IMR-90 (cell line): ENCODE results near the gene RPUSD1. TPM values are rescaled to one million over a fixed set of nuclear protein-coding genes. Genes with fewer than 3 reads are reported as not detected.

ENCODE experiments used
- ATAC-seq: fragments of 200-7000 bp; cut with Tn5 transposase; 2 replicates; pipeline ENCODE4 v1.9.1; 2020; ENCODE audit warnings: low read depth, mild to moderate bottlenecking, moderate library complexity
- BruUV-seq: library from RNA; stranded (reverse); fragments of 400-500 nt; replicated peaks from 2 replicates; lab custom pipeline; 2021; lab: Mats Ljungman, UMichigan
- CTCF ChIA-PET: fragments of 300-600 bp; formaldehyde crosslinking; extraction: SDS; loops from one replicate; lab custom pipeline; 2021; ENCODE audit warnings: antibody characterized with exemption; lab: Yijun Ruan, JAX
- POLR2A ChIA-PET: fragments of 300-600 bp; sonication (Branson Sonifier 250); formaldehyde crosslinking; loops from one replicate; lab custom pipeline; 2022; ENCODE audit warnings: antibody characterized with exemption; ENCODE audit not compliant: unreplicated experiment; lab: Charles Lee
- DNase-seq: peaks from one replicate; pipeline ENCODE4 v3.0.0; 2013
- H2AFZ ChIP-seq: replicated peaks from 2 replicates; pipeline ENCODE3; 2013; ENCODE audit warnings: low read length, mild to moderate bottlenecking; ENCODE audit not compliant: poor library complexity
- H2AK5ac ChIP-seq: 2 replicates; pipeline ENCODE4 v1.6.1; 2013; ENCODE audit warnings: low read depth, low read length, inconsistent platforms
- H2AK9ac ChIP-seq: replicated peaks from 2 replicates; pipeline ENCODE3; 2013; ENCODE audit warnings: mild to moderate bottlenecking, low read depth, low read length, moderate library complexity; ENCODE audit not compliant: poor library complexity
- H2BK120ac ChIP-seq: 2 replicates; pipeline ENCODE4 v1.6.1; 2013; ENCODE audit warnings: low read depth, low read length, inconsistent platforms
- H2BK15ac ChIP-seq: 3 replicates; pipeline ENCODE4 v1.6.1; 2013; ENCODE audit warnings: low read depth, low read length, inconsistent platforms
- H2BK20ac ChIP-seq: 2 replicates; pipeline ENCODE4 v1.6.1; 2013; ENCODE audit warnings: low read depth, mild to moderate bottlenecking, inconsistent platforms, low read length, moderate library complexity
- H2BK5ac ChIP-seq: 2 replicates; pipeline ENCODE4 v1.6.1; 2013; ENCODE audit warnings: mild to moderate bottlenecking, low read depth, low read length, inconsistent platforms; ENCODE audit not compliant: poor library complexity, severe bottlenecking
- H3K14ac ChIP-seq: replicated peaks from 2 replicates; pipeline ENCODE4 v1.6.1; 2013; ENCODE audit warnings: low read depth, low read length, inconsistent platforms
- H3K18ac ChIP-seq: 2 replicates; pipeline ENCODE4 v1.6.1; 2013; ENCODE audit warnings: low read depth, low read length, control low read depth
- H3K23ac ChIP-seq: 2 replicates; pipeline ENCODE4 v1.6.1; 2013; ENCODE audit warnings: low read depth, low read length, inconsistent platforms
- H3K27ac ChIP-seq: 2 replicates; pipeline ENCODE4 v1.5.1; 2013; ENCODE audit warnings: mild to moderate bottlenecking, control low read depth, low read length; ENCODE audit not compliant: insufficient read depth
- H3K27me3 ChIP-seq: 2 replicates; pipeline ENCODE4 v1.6.1; 2013; ENCODE audit warnings: low read length; ENCODE audit not compliant: control insufficient read depth, insufficient read depth
- H3K36me3 ChIP-seq: 2 replicates; pipeline ENCODE4 v1.6.1; 2013; ENCODE audit warnings: low read length, mixed read lengths; ENCODE audit not compliant: control insufficient read depth, insufficient read depth
- H3K4ac ChIP-seq: 2 replicates; pipeline ENCODE4 v1.6.1; 2013; ENCODE audit warnings: low read depth, low read length, inconsistent platforms
- H3K4me1 ChIP-seq: 2 replicates; pipeline ENCODE4 v1.6.1; 2013; ENCODE audit warnings: low read length, mixed read lengths; ENCODE audit not compliant: control insufficient read depth, insufficient read depth
- H3K4me2 ChIP-seq: 2 replicates; pipeline ENCODE4 v1.6.1; 2013; ENCODE audit warnings: low read depth, mild to moderate bottlenecking, control low read depth, low read length, moderate library complexity
- H3K4me3 ChIP-seq: 2 replicates; pipeline ENCODE4 v1.5.1; 2013; ENCODE audit warnings: low read depth, mild to moderate bottlenecking, control low read depth, low read length, moderate library complexity; ENCODE audit not compliant: insufficient read depth
- H3K56ac ChIP-seq: 2 replicates; pipeline ENCODE4 v1.6.1; 2013; ENCODE audit warnings: low read length, inconsistent platforms; ENCODE audit not compliant: insufficient read depth; ENCODE audit errors: extremely low read depth
- H3K79me1 ChIP-seq, 2 experiments: 2 replicates each; pipeline ENCODE4 v1.6.1; 2013; ENCODE audit warnings: low read length in 2 of 2, inconsistent platforms in 1 of 2, low read depth in 1 of 2
- H3K9ac ChIP-seq: 2 replicates; pipeline ENCODE4 v1.6.1; 2013; ENCODE audit warnings: low read depth, low read length, control low read depth
- H3K9me1 ChIP-seq: 2 replicates; pipeline ENCODE4 v1.6.1; 2013; ENCODE audit warnings: low read length, inconsistent platforms; ENCODE audit not compliant: insufficient read depth
- H3K9me3 ChIP-seq: 2 replicates; pipeline ENCODE4 v1.6.1; 2013; ENCODE audit warnings: low read length; ENCODE audit not compliant: control insufficient read depth, insufficient read depth
- H4K20me1 ChIP-seq: 2 replicates; pipeline ENCODE4 v1.6.1; 2013; ENCODE audit warnings: low read length, inconsistent platforms; ENCODE audit not compliant: insufficient read depth
- H4K5ac ChIP-seq: 2 replicates; pipeline ENCODE4 v1.6.1; 2013; ENCODE audit warnings: mild to moderate bottlenecking, low read depth, low read length, control low read depth
- H4K8ac ChIP-seq, 2 experiments: 2 replicates each; pipeline ENCODE4 v1.6.1; 2013; ENCODE audit warnings: low read depth in 2 of 2, low read length in 2 of 2, control low read depth in 1 of 2, inconsistent platforms in 1 of 2
- H4K91ac ChIP-seq: 2 replicates; pipeline ENCODE4 v1.6.1; 2013; ENCODE audit warnings: low read depth, low read length, inconsistent platforms; ENCODE audit not compliant: insufficient read depth
- BHLHE40 ChIP-seq: fragments of 150-350 bp; IDR thresholded peaks from 2 replicates; pipeline ENCODE4 v1.6.1; 2016; ENCODE audit warnings: mild to moderate bottlenecking, low read depth, low read length
- CEBPB ChIP-seq: IDR thresholded peaks from 2 replicates; pipeline ENCODE4 v1.6.1; 2012; ENCODE audit warnings: low read depth, low read length, improper control_type of control experiment
- CHD1 ChIP-seq: IDR thresholded peaks from 2 replicates; pipeline ENCODE4 v1.6.1; 2012; ENCODE audit warnings: low read depth, low read length, improper control_type of control experiment
- FOS ChIP-seq: fragments of 150-350 bp; IDR thresholded peaks from 2 replicates; pipeline ENCODE4 v1.6.1; 2016; ENCODE audit warnings: low read depth, low read length
- MAFK ChIP-seq: IDR thresholded peaks from 2 replicates; pipeline ENCODE4 v1.6.1; 2012; ENCODE audit warnings: low read depth, low read length, improper control_type of control experiment
- MAZ ChIP-seq: IDR thresholded peaks from 2 replicates; pipeline ENCODE4 v1.6.1; 2012; ENCODE audit warnings: low read depth, mild to moderate bottlenecking, low read length, improper control_type of control experiment, moderate library complexity, borderline replicate concordance
- MXI1 ChIP-seq: IDR thresholded peaks from 2 replicates; pipeline ENCODE4 v1.6.1; 2012; ENCODE audit warnings: low read depth, mild to moderate bottlenecking, low read length, moderate library complexity, borderline replicate concordance
- NFE2L2 ChIP-seq: fragments of 150-350 bp; IDR thresholded peaks from 2 replicates; pipeline ENCODE4 v1.6.1; 2016; ENCODE audit warnings: low read depth, mild to moderate bottlenecking, low read length
- POLR2A ChIP-seq: IDR thresholded peaks from 2 replicates; pipeline ENCODE4 v1.6.1; 2012; ENCODE audit warnings: mild to moderate bottlenecking, low read depth, low read length
- RAD21 ChIP-seq: IDR thresholded peaks from 2 replicates; pipeline ENCODE4 v1.6.1; 2012; ENCODE audit warnings: low read length, improper control_type of control experiment
- RCOR1 ChIP-seq: IDR thresholded peaks from 2 replicates; pipeline ENCODE4 v1.6.1; 2012; ENCODE audit warnings: mild to moderate bottlenecking, low read length, improper control_type of control experiment; ENCODE audit not compliant: insufficient replicate concordance
- RFX5 ChIP-seq: IDR thresholded peaks from 2 replicates; pipeline ENCODE4 v1.8.0; 2012; ENCODE audit warnings: low read depth, mild to moderate bottlenecking, low read length, moderate library complexity
- SMC3 ChIP-seq: fragments of 150-350 bp; IDR thresholded peaks from 2 replicates; pipeline ENCODE4 v1.6.1; 2016; ENCODE audit warnings: low read depth, mild to moderate bottlenecking, antibody characterized with exemption, low read length, moderate library complexity
- WGBS, 2 experiments: methylation state at CpG; one replicate each; pipeline versions ENCODE4 v1.1.5 to v1.1.7; 2013; ENCODE audit warnings: missing lambda C conversion rate in 2 of 2; ENCODE audit not compliant: insufficient read length in 1 of 2; ENCODE audit errors: extremely low coverage in 2 of 2; 5-methylcytosine and 5-hydroxymethylcytosine counted together
- dilution Hi-C: fragments of 300-500 bp; cut with HindIII; formaldehyde crosslinking; loops from one replicate; pipeline ENCODE4 v1.14.3; 2018; ENCODE audit warnings: low sequenced_read_pairs; ENCODE audit not compliant: unreplicated experiment
- in situ Hi-C: fragments of 300-500 bp; cut with MboI; formaldehyde crosslinking; loops from 3 replicates; pipeline ENCODE4 v1.14.3; 2019; ENCODE audit warnings: low sequenced_read_pairs, inconsistent platforms, mixed read lengths
- intact Hi-C: fragments of 100-400 bp; cut with micrococcal nuclease; formaldehyde crosslinking; loops from 2 replicates; pipeline ENCODE4 v1.10.0; 2022
- polyA plus RNA-seq, 3 experiments: library from polyadenylated mRNA; depleted of rRNA; stranded (reverse); fragments of >200 nt; gene quantifications; 2 replicates each; pipeline ENCODE4 v1.2.3, GENCODE V29; 2012; ENCODE audit warnings: low replicate concordance in 1 of 3
- total RNA-seq: library from RNA; depleted of rRNA; stranded (reverse); fragments of >200 nt; gene quantifications from 2 replicates; pipeline ENCODE4 v1.2.3, GENCODE V29; 2012
- TF ChIP-seq, protein P1 (sequence below): fragments of 150-350 bp; IDR thresholded peaks from 2 replicates; pipeline ENCODE4 v1.6.1; 2017; ENCODE audit warnings: mild to moderate bottlenecking, antibody characterized with exemption, low read length, low read depth
- TF ChIP-seq, protein P2 (sequence below): fragments of 150-350 bp; IDR thresholded peaks from 2 replicates; pipeline ENCODE4 v1.6.1; 2016; ENCODE audit warnings: low read depth, mild to moderate bottlenecking, low read length, moderate library complexity, borderline replicate concordance
- TF ChIP-seq, protein P3 (sequence below): conservative IDR thresholded peaks from 2 replicates; pipeline ENCODE4 v1.5.1; 2012; ENCODE audit warnings: mild to moderate bottlenecking, low read depth, low read length, improper control_type of control experiment

The RPUSD1 gene
- total and polyA plus RNA-seq, 2 of the 4 experiments (the other 2 are of a cell fraction) = 13.1 to 32.3 TPM

DNA sequence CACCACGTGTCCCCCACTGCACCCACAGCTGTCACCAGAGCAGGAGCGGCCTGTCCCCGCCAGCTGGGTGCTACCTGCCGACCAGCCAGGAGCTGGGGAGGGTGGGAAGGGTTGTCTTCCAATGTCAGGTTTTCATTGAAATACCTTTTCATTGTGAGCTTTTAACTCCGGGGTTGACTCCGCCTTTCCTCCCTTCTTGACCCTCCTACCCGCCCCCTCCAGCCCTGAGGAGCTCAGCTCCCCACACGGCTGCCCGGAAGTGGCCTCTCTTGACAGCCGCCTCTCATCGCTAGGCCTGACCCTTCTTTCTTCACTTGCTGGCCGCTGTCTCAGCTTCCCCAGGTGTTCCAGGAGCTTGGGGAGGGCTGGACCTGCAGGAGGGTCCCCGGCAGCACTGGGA is 33.6 kb upstream of the RPUSD1 start:
- Histone ChIP-seq H3K27me3 (peaks cover 44% of the 10 kb centered on the region), H2BK5ac (no peak overlapping the region), H3K36me3 (no peaks in the 10 kb centered on the region), H2BK15ac (no peak overlapping the region), H3K23ac (no peak overlapping the region), H3K56ac (no peak overlapping the region), H4K5ac (no peak overlapping the region), H2BK120ac (no peak overlapping the region), H3K4me2 (no peak overlapping the region), H3K9ac (no peak overlapping the region), H4K20me1 (no peaks in the 10 kb centered on the region), H2AFZ (no peak overlapping the region), H3K18ac (no peak overlapping the region), H3K14ac (no peak overlapping the region), H4K8ac (no peak overlapping the region), H3K9me3 (no peaks in the 10 kb centered on the region; the same call in 1 of the 2 replicates), H3K79me1 (no peaks in the 10 kb centered on the region), H2AK5ac (no peak overlapping the region), H3K4me1 (peaks cover 4% of the 10 kb centered on the region; the same call in 1 of the 2 replicates), H3K4me3 (no peak overlapping the region), H3K9me1 (no peaks in the 10 kb centered on the region; the same call in 1 of the 2 replicates), H3K4ac (no peak overlapping the region), H3K27ac (no peak overlapping the region), H4K91ac (no peak overlapping the region), H2AK9ac (no peak overlapping the region), H2BK20ac (no peak overlapping the region)
- ChIA-PET POLR2A (no interaction called here), CTCF (no interaction called here)
- in situ Hi-C loops = loop anchor here (25.0 kb wide), 1 partner anchor 391 kb away; no protein-coding TSS in a partner anchor
- DNase-seq = no peak
- intact Hi-C loops = no loop called here
- ATAC-seq = no peak
- WGBS, 2 experiments = 72% methylated on average over 2 of the region's 13 CpGs; no CpG with 5 or more reads in 1 of the 2 experiments
- dilution Hi-C loops = no loop called here
- BruUV-seq = no TSS peak
- TF ChIP-seq NFE2L2 (no peak), CEBPB (no peak), SMC3 (no peak), CHD1 (no peak), MXI1 (no peak), POLR2A (no peak), RCOR1 (no peak), MAZ (no peak), RAD21 (no peak), BHLHE40 (no peak), RFX5 (no peak), FOS (no peak), MAFK (no peak)
- TF ChIP-seq, protein P1, sequence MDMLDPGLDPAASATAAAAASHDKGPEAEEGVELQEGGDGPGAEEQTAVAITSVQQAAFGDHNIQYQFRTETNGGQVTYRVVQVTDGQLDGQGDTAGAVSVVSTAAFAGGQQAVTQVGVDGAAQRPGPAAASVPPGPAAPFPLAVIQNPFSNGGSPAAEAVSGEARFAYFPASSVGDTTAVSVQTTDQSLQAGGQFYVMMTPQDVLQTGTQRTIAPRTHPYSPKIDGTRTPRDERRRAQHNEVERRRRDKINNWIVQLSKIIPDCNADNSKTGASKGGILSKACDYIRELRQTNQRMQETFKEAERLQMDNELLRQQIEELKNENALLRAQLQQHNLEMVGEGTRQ = no peak
- TF ChIP-seq, protein P2, sequence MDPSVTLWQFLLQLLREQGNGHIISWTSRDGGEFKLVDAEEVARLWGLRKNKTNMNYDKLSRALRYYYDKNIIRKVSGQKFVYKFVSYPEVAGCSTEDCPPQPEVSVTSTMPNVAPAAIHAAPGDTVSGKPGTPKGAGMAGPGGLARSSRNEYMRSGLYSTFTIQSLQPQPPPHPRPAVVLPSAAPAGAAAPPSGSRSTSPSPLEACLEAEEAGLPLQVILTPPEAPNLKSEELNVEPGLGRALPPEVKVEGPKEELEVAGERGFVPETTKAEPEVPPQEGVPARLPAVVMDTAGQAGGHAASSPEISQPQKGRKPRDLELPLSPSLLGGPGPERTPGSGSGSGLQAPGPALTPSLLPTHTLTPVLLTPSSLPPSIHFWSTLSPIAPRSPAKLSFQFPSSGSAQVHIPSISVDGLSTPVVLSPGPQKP = no peak
- TF ChIP-seq, protein P3, sequence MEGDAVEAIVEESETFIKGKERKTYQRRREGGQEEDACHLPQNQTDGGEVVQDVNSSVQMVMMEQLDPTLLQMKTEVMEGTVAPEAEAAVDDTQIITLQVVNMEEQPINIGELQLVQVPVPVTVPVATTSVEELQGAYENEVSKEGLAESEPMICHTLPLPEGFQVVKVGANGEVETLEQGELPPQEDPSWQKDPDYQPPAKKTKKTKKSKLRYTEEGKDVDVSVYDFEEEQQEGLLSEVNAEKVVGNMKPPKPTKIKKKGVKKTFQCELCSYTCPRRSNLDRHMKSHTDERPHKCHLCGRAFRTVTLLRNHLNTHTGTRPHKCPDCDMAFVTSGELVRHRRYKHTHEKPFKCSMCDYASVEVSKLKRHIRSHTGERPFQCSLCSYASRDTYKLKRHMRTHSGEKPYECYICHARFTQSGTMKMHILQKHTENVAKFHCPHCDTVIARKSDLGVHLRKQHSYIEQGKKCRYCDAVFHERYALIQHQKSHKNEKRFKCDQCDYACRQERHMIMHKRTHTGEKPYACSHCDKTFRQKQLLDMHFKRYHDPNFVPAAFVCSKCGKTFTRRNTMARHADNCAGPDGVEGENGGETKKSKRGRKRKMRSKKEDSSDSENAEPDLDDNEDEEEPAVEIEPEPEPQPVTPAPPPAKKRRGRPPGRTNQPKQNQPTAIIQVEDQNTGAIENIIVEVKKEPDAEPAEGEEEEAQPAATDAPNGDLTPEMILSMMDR = no peak
